Measurements from ENCODE around the gene ELMOD2.

ELMOD2 gene

GRCh38 chr4:140602714-140603113, 78.7 kb downstream of the ELMOD2 start:
- ChIA-PET POLR2A (no interaction called here), CTCF (interaction anchor here (1.2 to 2.0 kb wide), 2 partner anchors 79 to 243 kb away, joined by 4 to 8 read pairs; partner anchors contain the start of gene ELMOD2)
- DNase-seq (ENCODE audit: extremely low spot score), result no peak
- TF ChIP-seq CTCF (IDR thresholded peaks at IDR 0.05; ENCODE audit: control extremely low read depth, extremely low read depth, low read depth, missing control alignments), result no peak

GRCh38 chr4:140603286-140603685, 79.3 kb downstream of the ELMOD2 start:
- POLR2A ChIA-PET, result no interaction called here
- TF ChIP-seq CTCF (IDR thresholded peaks at IDR 0.05; ENCODE audit: control extremely low read depth, extremely low read depth, low read depth, missing control alignments), result no peak
- DNase-seq (ENCODE audit: extremely low spot score), result no peak
- CTCF ChIA-PET, result interaction anchor here (0.8 to 2.0 kb wide), 3 partner anchors 17 to 243 kb away, joined by 3 to 8 read pairs (median 4); partner anchors contain the start of gene ELMOD2

All from GM10248 (cell line).